Left ventricle myocardium inferior (tissue), 1 donor: ENCODE data around the gene DELE1. TPM values are rescaled to one million over a fixed set of nuclear protein-coding genes. Genes with fewer than 3 reads are reported as not detected.
"Not testable (repeated sequence)": the region's sequence is repeated elsewhere in the genome, so short reads cannot be mapped to it uniquely, and the experiment has no call there.

Experiments used
- DNase-seq: peaks from one replicate; pipeline ENCODE4 v3.0.0-alpha.2; 2020
- H3K27ac ChIP-seq: fragments of 200-600 bp; replicated peaks from 2 replicates; pipeline ENCODE4 v1.8.0; 2021
- H3K27me3 ChIP-seq: fragments of 200-600 bp; 2 replicates; pipeline ENCODE4 v1.8.0; 2021; ENCODE audit warnings: low read depth
- H3K36me3 ChIP-seq: fragments of 200-600 bp; 2 replicates; pipeline ENCODE4 v1.8.0; 2021
- H3K4me1 ChIP-seq: fragments of 200-600 bp; 2 replicates; pipeline ENCODE4 v1.8.0; 2021
- H3K4me3 ChIP-seq: fragments of 200-600 bp; 2 replicates; pipeline ENCODE4 v1.8.0; 2021; ENCODE audit warnings: mild to moderate bottlenecking, moderate library complexity
- H3K9me3 ChIP-seq: fragments of 200-600 bp; replicated peaks from 2 replicates; pipeline ENCODE4 v1.8.0; 2021
- intact Hi-C: fragments of 100-400 bp; cut with micrococcal nuclease; formaldehyde crosslinking; loops from one replicate; pipeline ENCODE4 v1.11.0; 2022
- total RNA-seq: library from RNA; stranded (reverse); fragmentation: NEBNext Ultra II Directional; extraction: Animal tissue kit (Norgen Biotek cat#: 25700); gene quantifications from one replicate; pipeline ENCODE4 v1.2.1, GENCODE V29; 2021
- TF ChIP-seq, protein P1 (sequence below): fragments of 200-600 bp; IDR thresholded peaks from 2 replicates; pipeline ENCODE4 v1.8.0; 2021; ENCODE audit warnings: antibody characterized with exemption, mild to moderate bottlenecking, borderline replicate concordance
- donor health status: DM: no; HTN: yes; CAD: no; lungs with severe emphysema.

DELE1 gene
- total RNA-seq, 1 donor from 2014 or later = 125 TPM

DNA sequence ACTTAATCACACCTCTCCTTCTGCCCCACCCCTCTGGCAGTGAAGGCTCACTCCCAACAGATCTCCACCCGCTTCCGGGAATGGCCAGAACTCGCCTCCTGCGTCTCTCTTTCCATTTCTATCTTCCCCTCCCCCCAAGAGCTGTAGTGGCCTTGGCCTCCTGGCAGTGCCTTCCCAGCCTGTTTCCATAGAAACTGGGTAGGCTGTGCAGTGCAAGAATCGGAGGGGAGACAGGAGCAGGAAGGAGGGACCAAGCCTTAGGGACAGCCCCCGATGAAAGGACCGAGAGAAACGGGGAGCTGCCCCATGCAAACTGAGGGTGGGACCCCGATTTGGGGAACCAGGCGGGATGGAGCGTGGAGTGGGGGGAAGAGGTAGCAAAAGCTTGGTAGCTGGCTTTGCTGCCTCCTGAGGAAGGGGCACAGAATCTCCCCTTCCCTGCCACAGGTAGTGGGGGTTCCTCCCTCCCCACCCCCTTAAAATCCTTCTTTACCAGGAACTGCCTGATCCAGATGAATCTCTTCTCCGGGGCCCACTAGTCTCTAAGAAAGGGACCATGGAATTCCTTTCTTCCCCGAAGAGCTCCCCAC lies 41.0 kb upstream of the DELE1 start:
- no peak for DNase-seq
- H3K27me3 ChIP-seq = peaks cover 66% of the 10 kb centered on the region

DNA sequence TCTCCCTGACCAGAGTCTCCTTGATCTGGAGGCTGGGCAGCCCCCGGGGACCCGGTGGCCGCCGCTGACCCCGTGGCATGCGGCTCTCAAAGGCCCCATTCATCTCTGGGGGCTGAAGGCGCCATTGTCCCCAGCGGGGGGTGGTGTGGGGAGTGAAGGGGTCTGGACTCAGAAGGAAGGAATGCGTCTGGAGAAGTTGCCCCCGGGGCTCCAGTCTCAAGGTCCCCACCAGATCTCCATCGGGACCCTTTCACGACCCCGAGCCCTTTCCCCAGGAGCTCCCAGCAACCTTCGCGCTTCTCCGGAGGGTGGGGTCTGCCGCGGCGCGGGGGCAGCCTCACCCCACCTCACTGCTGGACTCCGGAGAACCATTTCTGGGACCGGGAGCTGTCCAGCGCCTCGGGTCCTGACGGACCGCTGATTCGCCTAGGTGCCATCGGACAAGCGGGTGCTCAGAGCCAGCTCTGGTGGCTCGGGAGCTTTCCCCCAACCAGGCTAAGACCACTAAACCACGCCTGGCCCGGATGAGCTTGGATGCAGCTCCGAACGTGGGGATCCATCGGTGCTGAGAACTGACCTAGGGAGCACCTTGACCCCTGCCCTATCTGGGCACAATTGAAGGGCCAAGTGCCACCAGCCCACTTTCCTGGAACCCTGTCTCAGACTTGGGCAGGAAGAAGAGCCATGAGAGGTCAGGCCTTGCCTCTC lies 40.3 kb upstream of the DELE1 start:
- peaks cover 53% of the 10 kb centered on the region for H3K4me1 ChIP-seq
- intact Hi-C loops = no loop called here
- no peaks in the 10 kb centered on the region for H3K36me3 ChIP-seq
- H3K27ac ChIP-seq = peak overlapping the region; percentile 95
- no peaks in the 10 kb centered on the region for H3K9me3 ChIP-seq
- H3K4me3 ChIP-seq = no peak overlapping the region
- peaks cover 63% of the 10 kb centered on the region for H3K27me3 ChIP-seq
- TF ChIP-seq, protein P1, sequence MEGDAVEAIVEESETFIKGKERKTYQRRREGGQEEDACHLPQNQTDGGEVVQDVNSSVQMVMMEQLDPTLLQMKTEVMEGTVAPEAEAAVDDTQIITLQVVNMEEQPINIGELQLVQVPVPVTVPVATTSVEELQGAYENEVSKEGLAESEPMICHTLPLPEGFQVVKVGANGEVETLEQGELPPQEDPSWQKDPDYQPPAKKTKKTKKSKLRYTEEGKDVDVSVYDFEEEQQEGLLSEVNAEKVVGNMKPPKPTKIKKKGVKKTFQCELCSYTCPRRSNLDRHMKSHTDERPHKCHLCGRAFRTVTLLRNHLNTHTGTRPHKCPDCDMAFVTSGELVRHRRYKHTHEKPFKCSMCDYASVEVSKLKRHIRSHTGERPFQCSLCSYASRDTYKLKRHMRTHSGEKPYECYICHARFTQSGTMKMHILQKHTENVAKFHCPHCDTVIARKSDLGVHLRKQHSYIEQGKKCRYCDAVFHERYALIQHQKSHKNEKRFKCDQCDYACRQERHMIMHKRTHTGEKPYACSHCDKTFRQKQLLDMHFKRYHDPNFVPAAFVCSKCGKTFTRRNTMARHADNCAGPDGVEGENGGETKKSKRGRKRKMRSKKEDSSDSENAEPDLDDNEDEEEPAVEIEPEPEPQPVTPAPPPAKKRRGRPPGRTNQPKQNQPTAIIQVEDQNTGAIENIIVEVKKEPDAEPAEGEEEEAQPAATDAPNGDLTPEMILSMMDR = no peak
- peak; percentile 56 for DNase-seq

More for the DNA sequence above, 41.0 kb upstream of the DELE1 start:
- H3K36me3 ChIP-seq = no peaks in the 10 kb centered on the region
- H3K4me3 ChIP-seq = no peak overlapping the region
- H3K9me3 ChIP-seq = no peaks in the 10 kb centered on the region
- intact Hi-C loops = no loop called here
- TF ChIP-seq, protein P1 = no peak
- peak overlapping the region; percentile 95 for H3K27ac ChIP-seq
- peaks cover 57% of the 10 kb centered on the region for H3K4me1 ChIP-seq

DNA sequence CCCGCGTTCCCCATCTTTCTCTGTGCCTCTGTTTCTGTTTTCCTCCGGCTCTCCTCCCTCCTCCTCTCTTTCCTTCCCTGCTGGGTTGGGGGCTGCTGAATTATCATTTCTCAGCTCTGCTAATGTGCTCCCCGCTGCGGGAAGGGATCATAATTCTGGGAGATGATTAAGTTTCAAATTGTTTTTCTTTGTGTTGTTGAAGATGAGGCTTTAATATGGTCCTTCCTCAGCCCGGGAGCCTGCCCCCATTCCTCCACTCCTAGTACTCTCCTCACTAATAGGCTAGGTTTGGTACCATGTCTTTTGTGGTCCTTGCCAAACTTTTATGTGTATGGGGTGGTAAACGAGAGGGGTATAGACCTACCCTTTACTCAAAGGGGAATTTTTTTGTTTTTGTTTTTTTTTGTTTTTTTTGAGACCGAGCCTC lies 39.8 kb upstream of the DELE1 start:
- intact Hi-C loops = no loop called here
- no peak for DNase-seq
- no peaks in the 10 kb centered on the region for H3K9me3 ChIP-seq
- H3K4me3 ChIP-seq = no peak overlapping the region
- no peak overlapping the region for H3K27ac ChIP-seq
- no peaks in the 10 kb centered on the region for H3K36me3 ChIP-seq
- TF ChIP-seq, protein P1 = no peak
- H3K4me1 ChIP-seq = peaks cover 48% of the 10 kb centered on the region
- H3K27me3 ChIP-seq = peaks cover 63% of the 10 kb centered on the region

DNA sequence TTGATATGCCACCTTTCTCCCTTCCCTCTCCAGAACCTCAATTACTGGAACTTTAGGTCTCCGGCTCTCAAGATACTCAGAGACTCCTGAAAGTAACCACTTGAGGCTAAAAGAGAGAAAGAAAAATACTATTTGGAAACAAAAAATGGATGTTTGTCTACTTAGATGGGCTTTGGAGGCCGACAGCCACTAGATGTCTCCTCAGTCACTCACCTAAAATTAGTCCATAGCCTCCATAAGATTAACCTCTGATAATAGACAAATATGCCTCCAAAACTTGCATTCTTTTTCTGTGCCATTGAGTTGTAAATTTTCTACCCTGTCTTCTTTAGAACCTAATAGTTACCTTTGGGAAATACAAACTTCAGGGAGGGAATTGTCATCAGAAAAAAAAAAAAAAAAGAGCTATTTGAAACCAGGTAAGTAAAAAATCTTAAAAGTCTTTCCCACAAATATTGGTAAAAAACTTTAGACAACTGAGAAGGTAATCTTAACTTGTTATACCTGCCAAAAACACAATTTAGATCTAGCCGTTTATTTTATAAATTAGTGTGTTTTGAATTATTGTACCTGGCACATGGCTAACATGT lies 34.3 kb upstream of the DELE1 start:
- H3K36me3 ChIP-seq = no peaks in the 10 kb centered on the region
- DNase-seq = no peak
- no peaks in the 10 kb centered on the region for H3K9me3 ChIP-seq
- TF ChIP-seq, protein P1 = peak; percentile 50
- H3K4me1 ChIP-seq = no peaks in the 10 kb centered on the region
- intact Hi-C loops = no loop called here
- H3K4me3 ChIP-seq = no peak overlapping the region
- H3K27ac ChIP-seq = no peak overlapping the region
- peaks cover 16% of the 10 kb centered on the region for H3K27me3 ChIP-seq

DNA sequence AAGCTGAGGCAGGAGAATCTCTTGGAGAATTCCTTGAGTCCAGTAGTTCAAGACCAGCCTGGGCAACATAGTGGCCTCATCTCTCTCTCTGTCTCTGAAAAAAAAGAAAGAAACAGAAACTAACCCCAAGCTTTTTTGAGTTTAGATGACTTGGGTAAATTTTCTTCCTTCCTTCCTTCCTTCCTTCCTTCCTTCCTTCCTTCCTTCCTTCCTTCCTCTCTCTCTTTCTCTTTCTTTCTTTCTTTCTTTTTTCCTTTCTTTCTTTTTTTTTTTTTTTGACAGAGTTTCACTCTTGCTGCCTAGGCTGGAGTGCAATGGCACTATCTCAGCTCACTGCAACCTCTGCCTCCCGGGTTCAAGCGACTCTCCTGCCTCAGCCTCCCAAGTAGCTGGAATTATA lies 33.2 kb upstream of the DELE1 start:
- H3K27me3 ChIP-seq, H3K27ac ChIP-seq, H3K9me3 ChIP-seq, H3K4me1 ChIP-seq, DNase-seq, H3K36me3 ChIP-seq, H3K4me3 ChIP-seq: not testable (repeated sequence)
- intact Hi-C loops = loop anchor here (10.0 kb wide), 1 partner anchor 64 kb away; the partner anchor contains the start of gene PCDH12

DNA sequence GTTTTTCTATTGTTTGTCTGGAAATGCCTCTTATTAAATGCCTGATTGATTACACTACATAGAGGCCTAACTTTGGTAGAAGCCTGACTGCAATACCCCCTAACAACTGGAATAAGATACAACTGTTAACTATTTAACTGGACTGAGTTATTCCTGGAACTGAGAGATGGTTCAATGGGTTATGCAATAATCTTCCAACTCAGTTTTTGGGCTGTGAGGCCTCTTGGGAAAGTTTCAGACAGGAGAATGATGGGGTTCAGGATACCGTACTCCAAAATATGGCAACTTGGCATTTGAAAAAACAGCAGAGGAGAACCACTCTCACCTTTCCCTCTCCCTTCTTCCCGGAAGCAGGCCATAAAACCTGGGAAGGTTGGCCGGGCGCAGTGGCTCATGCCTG lies 26.2 kb upstream of the DELE1 start:
- intact Hi-C loops = loop anchor here (10.0 kb wide), 1 partner anchor 57 kb away; the partner anchor contains the start of gene PCDH12
- Histone ChIP-seq H3K27me3 (no peaks in the 10 kb centered on the region), H3K4me3 (no peak overlapping the region), H3K9me3 (no peaks in the 10 kb centered on the region), H3K36me3 (no peaks in the 10 kb centered on the region), H3K4me1 (no peaks in the 10 kb centered on the region), H3K27ac (no peak overlapping the region)
- no peak for DNase-seq
- TF ChIP-seq, protein P1 = no peak
